Activated gamma-delta T cell treated with anti-CD3 and anti-CD28 coated beads, Interleukin-2, amount 50 U/mL, for 16 hours (primary cell): Measurements from ENCODE around the gene AHCTF1.
"Not testable (repeated sequence)": the region's sequence is repeated elsewhere in the genome, so short reads cannot be mapped to it uniquely, and the experiment has no call there.

ENCODE experiments used
- DNase-seq: peaks from one replicate; pipeline ENCODE4 v3.0.0-alpha.2; 2020; ENCODE audit warnings: low read depth

Gene AHCTF1

GRCh38 chr1:246916026-246916923, 15.5 kb downstream of the AHCTF1 start:
- DNase-seq = not testable (repeated sequence)

DNA sequence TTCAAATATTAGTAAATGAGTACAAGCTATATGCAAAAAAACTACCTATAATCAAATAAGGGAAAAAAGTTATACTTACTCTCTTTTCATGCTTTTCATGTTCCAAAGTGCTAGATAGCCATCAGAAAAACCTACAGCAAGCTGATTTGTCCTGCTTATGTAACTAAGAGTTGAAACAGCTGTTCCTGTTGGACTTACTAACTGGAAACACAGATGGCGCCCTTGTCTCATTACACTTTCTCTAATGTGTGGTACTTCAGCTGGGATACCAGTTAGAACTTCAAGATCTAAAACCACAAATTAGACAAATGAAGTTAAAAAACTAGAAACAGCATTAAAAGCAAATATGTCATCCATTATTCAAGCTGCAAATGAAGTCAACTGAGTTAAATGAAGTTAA, 24.3 kb downstream of the AHCTF1 start:
- no peak for DNase-seq

DNA sequence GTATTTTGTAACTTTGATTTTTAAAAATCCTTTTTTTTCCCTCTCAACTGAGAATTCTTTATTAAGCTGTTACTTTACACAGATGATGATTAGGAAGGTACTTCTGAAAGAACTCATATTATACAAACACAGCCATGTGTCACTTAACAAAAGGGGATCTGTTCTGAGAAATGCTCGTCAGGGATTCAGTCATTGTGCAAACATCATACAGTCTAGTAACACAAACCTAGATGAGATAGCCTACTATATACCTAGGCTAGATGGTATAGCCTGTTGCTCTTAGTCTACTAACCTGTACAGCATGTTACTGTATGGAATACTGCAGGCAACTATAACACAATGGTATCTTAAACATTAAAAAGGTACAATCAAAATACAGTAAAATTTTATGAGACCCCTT, 24.9 kb downstream of the AHCTF1 start:
- no peak for DNase-seq

GRCh38 chr1:246901874-246902273, 29.9 kb downstream of the AHCTF1 start:
- DNase-seq = no peak

DNA sequence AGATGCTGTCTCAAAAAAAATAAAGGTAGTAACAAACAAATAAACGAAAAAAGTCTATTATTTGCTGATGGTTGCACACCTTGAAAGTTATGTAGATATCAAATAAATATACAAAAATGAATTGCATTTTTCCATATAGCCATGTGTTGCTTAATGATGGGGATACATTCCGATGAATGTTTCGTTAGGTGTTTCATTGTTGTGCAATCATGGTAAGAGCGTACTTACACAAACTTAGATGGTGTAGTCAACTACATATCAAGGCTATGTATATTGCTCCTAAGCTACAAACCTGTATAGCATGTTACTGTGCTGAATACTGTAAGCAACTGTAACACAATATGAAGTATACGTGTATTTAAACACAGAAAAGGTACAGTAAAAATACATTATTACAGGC, 34.4 kb downstream of the AHCTF1 start:
- no peak for DNase-seq

GRCh38 chr1:246893191-246893939, 38.4 kb downstream of the AHCTF1 start:
- no peak for DNase-seq

DNA sequence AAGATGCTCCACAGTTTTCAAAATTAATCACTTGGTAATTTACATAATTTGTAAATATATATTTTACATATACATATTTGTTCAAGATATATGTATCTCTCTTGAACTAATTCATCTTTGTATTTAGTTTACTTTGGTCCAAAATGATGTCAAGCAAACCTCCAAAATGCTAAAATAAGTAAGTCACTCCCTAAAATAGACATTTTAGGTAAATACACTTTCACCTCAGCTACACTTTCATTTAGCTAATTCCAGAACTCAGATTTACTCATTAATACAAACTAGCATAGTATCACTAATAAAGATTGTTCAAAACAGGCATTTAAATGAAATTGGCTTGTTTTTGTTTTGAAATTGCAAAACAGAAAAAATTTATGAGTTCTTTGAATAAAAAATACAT, 40.6 kb downstream of the AHCTF1 start:
- DNase-seq = no peak

DNA sequence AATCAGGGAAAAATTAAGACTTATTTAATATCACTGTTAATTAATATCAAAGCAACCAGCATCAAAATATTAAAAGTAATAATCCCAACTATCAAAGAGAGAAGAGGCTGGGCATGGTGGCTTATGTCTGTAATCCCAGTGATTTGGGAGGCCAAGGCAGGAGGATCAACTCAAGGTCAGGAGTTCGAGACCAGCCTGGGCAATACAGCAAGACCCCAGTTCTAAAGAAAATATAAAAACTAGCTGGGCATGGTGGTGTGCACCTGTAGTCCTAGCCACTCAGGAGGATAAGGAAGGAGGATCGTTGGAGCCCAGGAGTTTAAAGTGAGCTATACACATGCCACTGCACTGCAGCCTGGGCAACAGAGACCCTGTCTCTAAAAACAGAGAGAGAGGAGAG, 43.2 kb downstream of the AHCTF1 start:
- no peak for DNase-seq

DNA sequence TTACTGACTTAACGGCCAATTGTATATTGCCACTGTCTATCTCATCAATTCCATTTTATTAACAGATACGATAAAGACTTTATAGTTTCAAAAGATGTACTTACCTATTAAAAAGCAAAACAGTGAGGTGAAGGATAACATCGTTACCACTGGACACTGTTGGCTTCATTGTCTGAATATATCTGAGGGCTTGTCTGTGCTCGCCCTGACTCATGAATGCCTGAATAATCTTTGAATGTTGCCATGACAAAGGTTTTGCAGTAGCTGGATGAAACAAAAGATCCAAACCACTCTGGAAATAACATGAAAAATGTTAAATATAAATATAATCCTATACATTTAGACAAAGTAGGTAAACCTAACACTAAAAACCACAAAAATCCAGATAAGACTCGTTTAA, 46.4 kb downstream of the AHCTF1 start:
- DNase-seq = not testable (repeated sequence)

GRCh38 chr1:246878551-246878950, 53.2 kb downstream of the AHCTF1 start:
- no peak for DNase-seq

- no peak for DNase-seq
These were observed 55.3 kb downstream of the AHCTF1 start for GRCh38 chr1:246876431-246876830.

DNA sequence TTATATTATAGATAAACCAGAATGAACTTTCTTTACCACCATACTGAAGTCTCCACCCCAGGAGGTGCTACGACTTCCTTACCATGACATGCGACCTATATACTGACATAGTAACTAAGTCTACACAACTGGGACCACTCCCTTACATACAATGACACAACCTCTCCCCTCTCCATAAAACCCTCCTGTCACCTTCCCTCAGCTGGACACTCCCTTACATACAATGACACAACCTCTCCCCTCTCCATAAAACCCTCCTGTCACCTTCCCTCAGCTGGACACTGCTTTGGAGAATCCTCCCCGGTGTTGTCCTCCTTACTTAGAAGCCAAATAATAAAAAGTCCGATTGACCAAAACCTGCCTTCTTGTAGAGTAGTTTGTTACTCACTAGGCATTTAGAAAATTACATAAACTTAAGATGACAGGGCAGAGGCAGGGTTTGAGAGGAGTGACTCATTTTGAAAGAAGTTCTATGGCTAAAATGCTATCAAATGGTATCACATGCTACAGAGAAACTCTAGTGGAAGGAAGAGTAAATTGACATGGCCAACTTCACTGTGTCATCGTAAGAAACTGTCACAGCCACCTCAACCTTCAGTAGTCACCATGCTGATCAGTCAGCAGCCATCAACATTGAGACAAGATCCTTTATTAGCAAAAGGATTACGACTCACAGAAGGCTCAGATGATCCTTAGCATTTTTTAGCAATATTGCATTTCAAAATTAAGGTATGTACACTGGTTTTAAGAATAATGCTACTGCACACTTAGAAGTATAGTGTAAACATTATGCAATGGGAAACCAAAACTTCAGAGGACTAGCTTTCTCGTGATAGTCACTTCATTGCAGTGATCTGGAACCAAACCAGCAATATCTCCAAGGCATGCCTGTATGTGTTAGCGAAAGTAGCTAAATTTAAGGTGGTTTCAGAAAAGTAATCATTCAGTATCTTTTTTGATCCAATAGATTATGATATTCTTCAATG, 56.4 kb downstream of the AHCTF1 start:
- no peak for DNase-seq

DNA sequence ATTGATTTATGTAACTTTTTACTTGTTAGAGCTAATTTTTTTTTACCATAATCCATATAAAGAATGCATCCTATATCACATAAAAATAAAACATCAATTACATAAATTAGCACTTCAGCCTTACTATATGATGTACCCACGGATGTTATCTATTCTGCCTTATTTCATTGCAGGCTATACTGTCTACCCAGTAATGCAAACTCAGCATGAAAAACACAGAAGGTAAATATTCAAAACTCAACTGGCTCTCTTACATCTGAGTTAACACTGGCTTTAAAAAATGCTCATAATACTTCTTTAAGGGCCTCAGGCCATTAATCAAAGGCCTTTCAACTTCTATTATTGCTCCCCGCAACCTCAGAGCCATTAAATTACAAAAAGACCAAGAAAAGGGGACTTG, 65.8 kb downstream of the AHCTF1 start:
- DNase-seq = no peak

- not testable (repeated sequence) for DNase-seq
These were observed 68.0 kb downstream of the AHCTF1 start for GRCh38 chr1:246863791-246864190.

DNA sequence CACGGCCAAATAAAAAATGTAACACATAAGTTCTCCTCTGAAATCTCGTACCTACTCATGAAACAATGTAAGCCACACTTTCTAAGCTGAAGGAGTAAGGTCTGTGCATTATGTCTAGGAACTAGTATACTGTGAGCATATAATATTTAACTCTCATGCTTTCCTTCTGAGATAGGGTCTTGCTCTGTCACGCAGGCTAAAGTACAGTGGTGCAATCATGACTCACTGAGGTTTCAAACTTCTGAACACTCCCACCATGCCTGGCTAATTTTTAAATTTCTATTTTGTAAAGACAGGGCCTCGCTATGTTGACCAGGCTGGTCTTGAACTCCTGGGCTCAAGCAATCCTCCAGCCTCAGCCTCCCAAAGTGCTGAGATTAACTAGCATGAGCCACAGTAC, 71.3 kb downstream of the AHCTF1 start:
- DNase-seq = no peak

- no peak for DNase-seq
These were observed 75.4 kb downstream of the AHCTF1 start for GRCh38 chr1:246856371-246856770.

GRCh38 chr1:246850640-246851039, 81.1 kb downstream of the AHCTF1 start:
- not testable (repeated sequence) for DNase-seq

DNA sequence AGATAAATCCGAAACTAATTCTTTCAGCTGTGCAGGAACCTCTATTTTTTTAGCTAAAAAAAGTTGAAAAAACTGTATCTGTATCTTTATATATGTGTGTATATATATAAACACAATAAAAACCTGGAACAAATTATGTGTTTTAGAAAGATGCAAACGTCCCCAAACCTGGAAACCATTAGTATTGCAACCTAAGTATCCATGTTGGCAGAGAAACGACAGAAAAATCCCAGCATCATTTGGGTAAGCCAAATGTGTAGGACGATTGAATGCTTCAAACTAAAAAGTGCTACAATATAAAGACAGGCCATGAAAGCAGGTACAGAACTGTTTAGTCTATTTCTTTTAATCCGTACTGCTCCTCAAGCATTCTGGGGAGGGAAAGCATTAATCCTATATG, 87.9 kb downstream of the AHCTF1 start:
- DNase-seq = no peak

GRCh38 chr1:246840761-246841160, 91.0 kb downstream of the AHCTF1 start:
- DNase-seq = not testable (repeated sequence)

GRCh38 chr1:246838118-246838456, 93.7 kb downstream of the AHCTF1 start:
- DNase-seq = no peak

DNA sequence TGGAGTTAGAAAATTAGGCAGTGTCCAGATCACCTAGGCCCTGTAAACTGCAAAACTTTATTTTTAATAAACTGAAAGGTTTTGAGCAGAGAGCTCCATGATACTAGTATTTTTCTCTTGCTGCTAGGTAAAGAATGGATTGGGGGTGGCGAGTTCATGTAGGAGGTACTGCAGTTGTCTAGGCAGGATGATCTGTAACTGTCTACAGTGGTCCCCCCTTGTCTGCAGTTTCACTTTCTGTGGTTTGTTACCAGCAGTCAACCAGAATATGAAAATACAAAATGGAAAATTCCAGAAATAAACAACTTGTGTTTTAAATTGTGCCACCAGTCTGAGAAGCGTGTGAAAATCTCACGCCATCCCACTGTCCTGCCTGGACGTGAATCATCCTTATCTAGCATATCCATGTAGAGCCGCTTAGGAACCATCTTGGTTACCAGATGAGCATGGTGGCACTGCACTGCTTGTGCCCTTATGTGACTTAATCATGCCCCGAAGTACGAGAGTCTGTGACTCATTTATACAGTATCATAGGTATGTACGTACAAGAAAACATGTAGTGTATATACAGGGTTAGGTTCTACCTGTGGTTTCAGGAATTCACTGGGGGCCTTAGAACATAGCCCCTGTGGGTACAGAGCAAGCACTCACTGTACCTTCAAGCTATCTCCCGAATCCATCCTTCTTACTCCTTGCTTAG, 94.2 kb downstream of the AHCTF1 start:
- DNase-seq = no peak
